LNCaP clone FGC (cell line): ENCODE results near the gene DNAJC18.

Experiments
- DNase-seq: peaks from one replicate; pipeline ENCODE4 v3.0.0-alpha.2; 2011; ENCODE audit warnings: low read depth
- H3K4me3 ChIP-seq: 2 replicates; pipeline ENCODE4 v1.5.1; 2011; ENCODE audit warnings: mild to moderate bottlenecking, low read depth, low read length, control low read depth
- TF ChIP-seq, protein P1 (sequence below): IDR thresholded peaks from 2 replicates; pipeline ENCODE4 v1.5.1; 2012; ENCODE audit warnings: mild to moderate bottlenecking; ENCODE audit not compliant: control insufficient read depth, insufficient read depth; ENCODE audit errors: extremely low read depth

DNAJC18 gene

DNA sequence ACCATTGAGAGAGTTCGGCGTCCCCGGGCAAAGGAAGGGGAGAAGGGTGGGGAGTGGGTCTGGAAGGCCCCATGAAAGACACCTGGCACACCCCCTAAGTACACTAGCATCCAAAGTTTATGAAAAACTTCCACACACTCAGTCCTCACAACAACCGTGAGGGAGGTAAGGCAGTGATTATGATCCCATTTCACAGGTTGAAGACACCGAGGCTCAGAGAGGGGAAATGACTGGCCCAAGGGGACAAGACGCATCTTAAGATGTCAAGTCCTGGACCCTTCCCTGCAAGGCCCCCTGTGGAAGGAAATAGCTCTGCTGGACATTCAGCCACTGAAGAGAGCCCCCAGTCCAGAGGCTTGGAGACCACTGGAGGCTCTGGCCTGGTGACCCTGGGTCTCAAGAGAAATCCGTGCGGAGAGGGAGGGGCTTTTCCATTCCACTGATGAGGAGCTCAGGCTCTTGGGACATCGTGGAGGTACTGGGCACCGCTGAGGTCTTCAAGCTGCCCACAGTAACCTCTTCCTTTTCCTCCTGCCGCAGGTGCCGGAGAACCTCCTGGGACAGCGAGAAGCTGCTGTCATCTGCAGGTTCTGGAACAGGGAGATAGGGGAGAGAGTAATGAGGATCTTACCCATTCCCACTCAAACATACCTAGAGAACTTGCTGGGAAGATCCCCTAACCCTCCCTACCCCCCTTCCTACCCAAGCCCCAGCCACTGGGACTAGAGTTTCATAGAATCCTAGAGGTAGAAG is 36.7 kb upstream of the DNAJC18 start:
- H3K4me3 ChIP-seq, result no peak overlapping the region
- no peak for DNase-seq
- TF ChIP-seq, protein P1, sequence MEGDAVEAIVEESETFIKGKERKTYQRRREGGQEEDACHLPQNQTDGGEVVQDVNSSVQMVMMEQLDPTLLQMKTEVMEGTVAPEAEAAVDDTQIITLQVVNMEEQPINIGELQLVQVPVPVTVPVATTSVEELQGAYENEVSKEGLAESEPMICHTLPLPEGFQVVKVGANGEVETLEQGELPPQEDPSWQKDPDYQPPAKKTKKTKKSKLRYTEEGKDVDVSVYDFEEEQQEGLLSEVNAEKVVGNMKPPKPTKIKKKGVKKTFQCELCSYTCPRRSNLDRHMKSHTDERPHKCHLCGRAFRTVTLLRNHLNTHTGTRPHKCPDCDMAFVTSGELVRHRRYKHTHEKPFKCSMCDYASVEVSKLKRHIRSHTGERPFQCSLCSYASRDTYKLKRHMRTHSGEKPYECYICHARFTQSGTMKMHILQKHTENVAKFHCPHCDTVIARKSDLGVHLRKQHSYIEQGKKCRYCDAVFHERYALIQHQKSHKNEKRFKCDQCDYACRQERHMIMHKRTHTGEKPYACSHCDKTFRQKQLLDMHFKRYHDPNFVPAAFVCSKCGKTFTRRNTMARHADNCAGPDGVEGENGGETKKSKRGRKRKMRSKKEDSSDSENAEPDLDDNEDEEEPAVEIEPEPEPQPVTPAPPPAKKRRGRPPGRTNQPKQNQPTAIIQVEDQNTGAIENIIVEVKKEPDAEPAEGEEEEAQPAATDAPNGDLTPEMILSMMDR, result no peak

DNA sequence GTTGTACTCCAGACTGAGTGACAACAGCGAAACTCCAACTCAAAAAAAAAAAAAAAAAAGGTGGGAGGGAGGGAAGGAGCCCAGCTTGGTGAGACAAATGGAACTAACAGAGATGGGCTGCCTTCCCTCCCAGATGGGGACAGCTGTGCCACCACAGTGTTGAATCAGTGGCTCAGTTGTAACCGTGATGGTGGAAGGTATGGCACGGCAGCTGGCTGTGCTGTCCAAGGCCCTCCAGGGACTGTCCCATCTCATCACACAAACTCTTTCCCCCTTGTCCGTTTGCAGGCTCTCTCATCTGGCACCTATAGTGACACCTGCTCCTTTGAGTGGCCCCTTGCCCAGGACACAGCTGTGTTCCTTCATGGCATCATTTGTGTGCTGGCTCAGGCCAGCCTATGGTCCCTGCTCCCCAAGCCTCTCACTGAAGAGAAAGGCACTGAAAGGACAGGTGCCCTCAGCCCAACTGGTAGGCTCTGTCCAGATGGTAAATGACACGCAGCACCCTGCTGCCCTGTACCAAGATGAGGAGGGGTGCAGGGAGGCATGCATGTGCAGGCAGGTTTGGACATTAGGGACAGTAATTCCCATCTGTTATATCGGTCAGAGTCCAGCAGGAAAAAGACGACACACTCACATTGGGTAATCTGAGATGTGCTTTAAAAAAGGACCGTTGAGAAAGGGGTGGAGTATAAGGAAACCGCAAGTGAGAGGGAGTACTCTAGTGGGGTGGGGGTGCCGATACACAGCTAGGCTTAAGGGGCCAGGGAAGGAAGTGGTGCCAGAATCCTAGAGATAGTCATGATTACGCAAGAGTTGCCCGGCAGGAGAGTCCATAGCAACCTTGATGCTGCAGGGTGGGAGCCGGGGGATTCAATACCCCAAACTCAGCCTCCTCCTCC is 35.8 kb upstream of the DNAJC18 start:
- no peak overlapping the region for H3K4me3 ChIP-seq
- DNase-seq, result no peak
- TF ChIP-seq, protein P1, result no peak

DNA sequence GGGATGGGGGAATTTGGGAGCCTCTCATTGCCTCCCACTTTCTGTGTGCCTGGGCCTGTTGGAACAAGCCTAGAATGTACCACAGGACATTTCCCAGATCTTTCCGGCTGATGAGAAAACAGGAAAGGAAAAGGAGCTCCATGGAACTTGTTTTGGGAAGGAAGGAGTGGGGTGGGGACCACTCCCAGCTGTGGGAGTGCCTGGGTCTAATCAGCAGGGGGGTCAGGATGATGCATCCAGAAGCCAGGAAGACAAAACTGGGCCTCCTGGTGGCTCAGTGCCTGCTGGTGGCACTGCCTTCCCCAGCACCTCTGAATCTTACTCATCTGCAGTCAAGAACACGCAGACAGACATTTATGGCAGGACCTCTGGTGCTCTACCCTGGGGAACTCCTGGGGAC is 34.2 kb upstream of the DNAJC18 start:
- H3K4me3 ChIP-seq, result no peak overlapping the region
- DNase-seq, result no peak
- TF ChIP-seq, protein P1, result no peak

DNA sequence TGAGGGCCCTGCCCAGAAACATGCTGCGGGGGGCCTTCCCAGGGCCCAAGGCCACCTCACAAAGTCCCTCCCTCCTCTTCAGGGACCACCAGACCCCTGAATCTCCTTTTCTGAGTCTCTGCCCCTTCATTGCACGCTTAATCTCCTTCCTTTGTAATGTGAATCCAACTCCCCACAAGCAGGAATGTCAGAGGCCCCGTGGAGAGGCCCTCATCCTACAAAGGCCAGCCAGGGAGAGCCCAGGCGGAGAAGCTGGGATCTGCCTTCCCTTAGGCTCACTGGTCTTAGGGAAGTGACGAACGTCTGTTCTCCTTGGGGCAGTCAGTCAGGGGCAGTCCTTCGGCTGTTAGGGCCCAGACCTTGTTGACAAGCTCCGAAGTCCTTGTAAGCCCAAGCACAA is 33.8 kb upstream of the DNAJC18 start:
- no peak for DNase-seq
- TF ChIP-seq, protein P1, result no peak
- H3K4me3 ChIP-seq, result no peak overlapping the region

- TF ChIP-seq, protein P1, result no peak
- no peak for DNase-seq
- no peak overlapping the region for H3K4me3 ChIP-seq
Measured at GRCh38 chr5:139472386-139473030, 33.2 kb upstream of the DNAJC18 start.

DNA sequence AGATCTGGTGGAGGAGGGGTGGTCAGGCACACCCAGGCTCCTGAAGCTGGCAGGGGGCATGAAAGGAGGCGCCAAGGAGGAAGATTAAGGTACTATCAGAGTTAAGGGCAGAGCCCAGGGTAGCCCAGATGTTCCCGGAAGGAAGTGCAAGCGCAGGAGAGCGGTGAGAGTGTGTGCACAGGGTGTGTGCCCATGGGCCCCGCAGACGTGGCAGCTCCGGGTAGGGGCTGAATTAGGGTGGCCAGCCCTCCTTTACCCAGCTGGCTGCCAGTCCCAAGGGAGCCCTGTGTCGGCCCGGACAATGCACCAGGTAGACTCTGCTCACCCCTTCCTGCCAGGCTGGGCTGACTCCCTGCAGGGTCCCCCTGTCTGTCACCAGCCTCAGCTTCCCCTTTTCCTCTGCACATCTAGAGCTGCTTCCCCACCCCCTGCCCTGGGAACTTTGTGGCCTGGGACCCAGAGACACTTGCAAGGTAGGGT is 31.5 kb upstream of the DNAJC18 start, which contains the start of gene SMIM33:
TSS of gene SMIM33 (plus strand) at position 184 of the 480 bp plus-strand sequence. CDS start at position 302, 118 bp downstream.
- TF ChIP-seq, protein P1, result no peak
- H3K4me3 ChIP-seq, result no peak within 1 kb of the TSS
- no peak for DNase-seq
